H9 (cell line): ENCODE measurements around the gene SS18. TPM values are rescaled to one million over a fixed set of nuclear protein-coding genes. Genes with fewer than 3 reads are reported as not detected.

Experiments used
- DNase-seq: peaks from one replicate; pipeline ENCODE4 v3.0.0-alpha.2; 2017
- H2AFZ ChIP-seq: one replicate; pipeline ENCODE4 v1.6.1; 2013; ENCODE audit warnings: mild to moderate bottlenecking, low read length, control low read depth, moderate library complexity
- H2AK5ac ChIP-seq: 2 replicates; pipeline ENCODE4 v1.6.1; 2013; ENCODE audit warnings: low read length, control low read depth, mixed read lengths; ENCODE audit not compliant: insufficient read length
- H2BK120ac ChIP-seq: one replicate; pipeline ENCODE4 v1.6.1; 2013; ENCODE audit warnings: low read depth, mild to moderate bottlenecking, low read length, control low read depth, inconsistent platforms; ENCODE audit not compliant: poor library complexity, severe bottlenecking
- H2BK12ac ChIP-seq: 2 replicates; pipeline ENCODE4 v1.6.1; 2013; ENCODE audit warnings: low read length, control low read depth, mixed read lengths, low read depth; ENCODE audit not compliant: insufficient read length
- H2BK15ac ChIP-seq: 2 replicates; pipeline ENCODE4 v1.6.1; 2013; ENCODE audit warnings: low read depth, low read length, control low read depth
- H2BK20ac ChIP-seq: one replicate; pipeline ENCODE4 v1.6.1; 2013; ENCODE audit warnings: low read depth, mild to moderate bottlenecking, low read length, control low read depth, inconsistent platforms; ENCODE audit not compliant: poor library complexity, severe bottlenecking
- H2BK5ac ChIP-seq: 2 replicates; pipeline ENCODE4 v1.6.1; 2013; ENCODE audit warnings: low read length, control low read depth, mixed read lengths; ENCODE audit not compliant: insufficient read length
- H3K14ac ChIP-seq: 2 replicates; pipeline ENCODE4 v1.6.1; 2013; ENCODE audit warnings: low read length, control low read depth; ENCODE audit not compliant: insufficient read depth
- H3K18ac ChIP-seq: 2 replicates; pipeline ENCODE4 v1.6.1; 2013; ENCODE audit warnings: low read depth, mild to moderate bottlenecking, mixed read lengths, low read length, control low read depth; ENCODE audit not compliant: insufficient read length
- H3K23ac ChIP-seq: 2 replicates; pipeline ENCODE4 v1.6.1; 2013; ENCODE audit warnings: low read length, control low read depth, mixed read lengths, low read depth; ENCODE audit not compliant: insufficient read length
- H3K23me2 ChIP-seq: 2 replicates; pipeline ENCODE4 v1.6.1; 2013; ENCODE audit warnings: low read depth, mild to moderate bottlenecking, mixed read lengths, low read length, control low read depth; ENCODE audit not compliant: insufficient read length, poor library complexity, severe bottlenecking
- H3K27ac ChIP-seq: 2 replicates; pipeline ENCODE4 v1.5.1; 2013; ENCODE audit warnings: low read length, control low read depth, mixed read lengths, low read depth; ENCODE audit not compliant: insufficient read length
- H3K27me3 ChIP-seq: 2 replicates; pipeline ENCODE4 v1.6.1; 2013; ENCODE audit warnings: low read length, control low read depth, inconsistent platforms; ENCODE audit not compliant: insufficient read depth
- H3K4ac ChIP-seq: 2 replicates; pipeline ENCODE4 v1.6.1; 2013; ENCODE audit warnings: low read depth, mild to moderate bottlenecking, control low read depth, inconsistent platforms, low read length, moderate library complexity
- H3K4me1 ChIP-seq: 2 replicates; pipeline ENCODE4 v1.6.1; 2013; ENCODE audit warnings: low read length, control low read depth, inconsistent platforms; ENCODE audit not compliant: insufficient read depth
- H3K4me2 ChIP-seq: 2 replicates; pipeline ENCODE4 v1.6.1; 2013; ENCODE audit warnings: low read length, control low read depth, mixed read lengths; ENCODE audit not compliant: insufficient read length, insufficient read depth
- H3K56ac ChIP-seq: 2 replicates; pipeline ENCODE4 v1.6.1; 2013; ENCODE audit warnings: low read depth, mild to moderate bottlenecking, mixed read lengths, low read length, control low read depth; ENCODE audit not compliant: insufficient read length
- H3K79me1 ChIP-seq: 2 replicates; pipeline ENCODE4 v1.6.1; 2013; ENCODE audit warnings: low read depth, mild to moderate bottlenecking, moderate library complexity, low read length, control low read depth, inconsistent platforms; ENCODE audit not compliant: insufficient read depth, poor library complexity, severe bottlenecking
- H3K79me2 ChIP-seq: 2 replicates; pipeline ENCODE4 v1.6.1; 2013; ENCODE audit warnings: low read length, control low read depth, inconsistent platforms; ENCODE audit not compliant: insufficient read depth
- H3K9ac ChIP-seq: 2 replicates; pipeline ENCODE4 v1.6.1; 2013; ENCODE audit warnings: low read length, control low read depth, mixed read lengths; ENCODE audit not compliant: insufficient read length; ENCODE audit errors: extremely low read depth
- H3K9me3 ChIP-seq: one replicate; pipeline ENCODE4 v1.6.1; 2013; ENCODE audit warnings: low read depth, low read length, inconsistent platforms; ENCODE audit not compliant: control insufficient read depth
- H3T11ph ChIP-seq: one replicate; pipeline ENCODE4 v1.6.1; 2013; ENCODE audit warnings: mild to moderate bottlenecking, low read length, control low read depth, inconsistent platforms
- H4K20me1 ChIP-seq: one replicate; pipeline ENCODE4 v1.6.1; 2013; ENCODE audit not compliant: control insufficient read depth, insufficient read length, insufficient read depth
- H4K5ac ChIP-seq: 2 replicates; pipeline ENCODE4 v1.6.1; 2013; ENCODE audit warnings: low read depth, mild to moderate bottlenecking, mixed read lengths, low read length, control low read depth; ENCODE audit not compliant: insufficient read length
- H4K8ac ChIP-seq: replicated peaks from 2 replicates; pipeline ENCODE4 v1.6.1; 2013; ENCODE audit warnings: low read length, control low read depth, mixed read lengths, low read depth; ENCODE audit not compliant: insufficient read length
- H4K91ac ChIP-seq: 2 replicates; pipeline ENCODE4 v1.6.1; 2013; ENCODE audit warnings: low read depth, mild to moderate bottlenecking, moderate library complexity, mixed read lengths, low read length, control low read depth; ENCODE audit not compliant: insufficient read length
- H3K27ac Mint-ChIP-seq, 3 experiments: 2 replicates in 2 of 3; 3 replicates in 1 of 3; pipeline ENCODE4 v1.8.0; 2020 to 2021; ENCODE audit warnings: mixed read lengths in 3 of 3, mild to moderate bottlenecking in 1 of 3, moderate library complexity in 1 of 3
- H3K27me3 Mint-ChIP-seq: 2 replicates; pipeline ENCODE4 v1.8.0; 2021; ENCODE audit warnings: low read depth, mild to moderate bottlenecking, moderate library complexity, mixed read lengths
- H3K36me3 Mint-ChIP-seq, 3 experiments: 2 replicates in 2 of 3; 3 replicates in 1 of 3; pipeline ENCODE4 v1.8.0; 2020 to 2021; ENCODE audit warnings: low read depth in 3 of 3, mixed read lengths in 3 of 3; ENCODE audit not compliant: insufficient read depth in 1 of 3
- H3K4me1 Mint-ChIP-seq, 2 experiments: 2 replicates each; pipeline ENCODE4 v1.8.0; 2020; ENCODE audit warnings: mixed read lengths in 2 of 2
- H3K4me3 Mint-ChIP-seq, 2 experiments: 2 replicates in 1 of 2; 3 replicates in 1 of 2; pipeline ENCODE4 v1.8.0; 2020 to 2021; ENCODE audit warnings: mild to moderate bottlenecking in 2 of 2, mixed read lengths in 2 of 2, moderate library complexity in 1 of 2
- H3K9me3 Mint-ChIP-seq, 2 experiments: 2 replicates in 1 of 2; 3 replicates in 1 of 2; pipeline ENCODE4 v1.8.0; 2020; ENCODE audit warnings: mild to moderate bottlenecking in 2 of 2, mixed read lengths in 2 of 2, moderate library complexity in 1 of 2
- WGBS: extraction: QIAGEN DNeasy Blood & Tissue Kit; methylation state at CpG from one replicate; pipeline ENCODE4 v1.1.7; 2013; ENCODE audit warnings: missing lambda C conversion rate, low lambda C conversion rate, mixed read lengths; ENCODE audit not compliant: insufficient read length; ENCODE audit errors: extremely low coverage; 5-methylcytosine and 5-hydroxymethylcytosine counted together
- total RNA-seq: library from RNA; stranded (reverse); gene quantifications from 2 replicates; pipeline ENCODE4 v1.2.1, GENCODE V29; 2021
- TF ChIP-seq, protein P1 (sequence below): fragments of 200-600 bp; sonication (generic); conservative IDR thresholded peaks from 3 replicates; pipeline ENCODE4 v1.8.0; 2021; ENCODE audit warnings: antibody characterized with exemption, mild to moderate bottlenecking

Gene SS18
- total RNA-seq, 1 experiment from 2014 or later = 87.9 TPM

DNA sequence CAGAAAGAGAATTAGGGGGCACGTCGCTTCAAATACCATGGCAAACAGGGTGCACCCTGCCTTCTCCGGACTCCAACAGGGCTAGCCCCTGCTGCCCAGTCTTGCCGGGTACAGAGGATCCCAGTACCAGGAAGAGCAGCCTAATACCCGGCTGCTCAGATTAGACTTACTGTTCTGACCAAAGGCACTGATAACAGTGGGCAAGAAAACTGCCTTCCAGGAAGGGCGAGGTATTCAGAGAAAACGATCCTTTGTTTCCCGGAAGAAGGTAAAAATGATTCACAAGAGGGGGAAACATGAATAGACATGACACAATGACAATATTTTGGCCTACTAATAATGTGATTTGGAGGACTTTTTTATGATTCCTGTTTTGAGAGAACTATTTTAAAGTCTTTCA lies 99.9 kb downstream of the SS18 start:
- Histone ChIP-seq H3T11ph (no peak overlapping the region), H3K14ac (no peak overlapping the region), H3K79me2 (no peaks in the 10 kb centered on the region), H4K20me1 (no peaks in the 10 kb centered on the region), H3K9ac (no peak overlapping the region), H2BK15ac (no peak overlapping the region), H2AFZ (no peak overlapping the region), H3K27ac (no peak overlapping the region), H4K91ac (no peak overlapping the region), H4K8ac (no peak overlapping the region), H3K79me1 (no peaks in the 10 kb centered on the region), H3K4ac (no peak overlapping the region), H4K5ac (no peak overlapping the region), H2AK5ac (no peak overlapping the region), H3K4me2 (no peak overlapping the region), H3K23ac (no peak overlapping the region), H3K4me1 (peaks cover 5% of the 10 kb centered on the region; the same call in 1 of the 2 replicates), H2BK5ac (no peak overlapping the region), H3K18ac (no peak overlapping the region), H2BK20ac (no peak overlapping the region), H3K27me3 (no peaks in the 10 kb centered on the region), H3K56ac (no peak overlapping the region), H2BK120ac (no peak overlapping the region), H3K9me3 (no peaks in the 10 kb centered on the region), H2BK12ac (no peak overlapping the region), H3K23me2 (no peaks in the 10 kb centered on the region)
- peaks cover 0 to under 1% (median 0%) of the 10 kb centered on the region in 3 experiments; a peak in 1 of 7 replicates for H3K36me3 Mint-ChIP-seq
- H3K4me1 Mint-ChIP-seq = peaks cover 19 to 26% of the 10 kb centered on the region in 2 experiments
- peaks cover 0 to 1% of the 10 kb centered on the region in 2 experiments; a peak in 2 of 5 replicates for H3K9me3 Mint-ChIP-seq
- no peak for DNase-seq
- WGBS = no CpG with 5 or more reads among the region's 8 CpGs
- no peak overlapping the region for H3K27ac Mint-ChIP-seq
- peaks cover 1% of the 10 kb centered on the region; the same call in 1 of the 2 replicates for H3K27me3 Mint-ChIP-seq
- TF ChIP-seq, protein P1, sequence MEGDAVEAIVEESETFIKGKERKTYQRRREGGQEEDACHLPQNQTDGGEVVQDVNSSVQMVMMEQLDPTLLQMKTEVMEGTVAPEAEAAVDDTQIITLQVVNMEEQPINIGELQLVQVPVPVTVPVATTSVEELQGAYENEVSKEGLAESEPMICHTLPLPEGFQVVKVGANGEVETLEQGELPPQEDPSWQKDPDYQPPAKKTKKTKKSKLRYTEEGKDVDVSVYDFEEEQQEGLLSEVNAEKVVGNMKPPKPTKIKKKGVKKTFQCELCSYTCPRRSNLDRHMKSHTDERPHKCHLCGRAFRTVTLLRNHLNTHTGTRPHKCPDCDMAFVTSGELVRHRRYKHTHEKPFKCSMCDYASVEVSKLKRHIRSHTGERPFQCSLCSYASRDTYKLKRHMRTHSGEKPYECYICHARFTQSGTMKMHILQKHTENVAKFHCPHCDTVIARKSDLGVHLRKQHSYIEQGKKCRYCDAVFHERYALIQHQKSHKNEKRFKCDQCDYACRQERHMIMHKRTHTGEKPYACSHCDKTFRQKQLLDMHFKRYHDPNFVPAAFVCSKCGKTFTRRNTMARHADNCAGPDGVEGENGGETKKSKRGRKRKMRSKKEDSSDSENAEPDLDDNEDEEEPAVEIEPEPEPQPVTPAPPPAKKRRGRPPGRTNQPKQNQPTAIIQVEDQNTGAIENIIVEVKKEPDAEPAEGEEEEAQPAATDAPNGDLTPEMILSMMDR = no peak
- no peak overlapping the region for H3K4me3 Mint-ChIP-seq
